SHP77 treated with DMSO at 0.1 percent for 48 hours (cell line): ENCODE results near the gene TTC28.
"Not testable (repeated sequence)": the region's sequence is repeated elsewhere in the genome, so short reads cannot be mapped to it uniquely, and the experiment has no call there.

Experiments
- DNase-seq: peaks from one replicate; lab custom pipeline; 2025; lab: John Stamatoyannopoulos, UW

TTC28 gene

DNA sequence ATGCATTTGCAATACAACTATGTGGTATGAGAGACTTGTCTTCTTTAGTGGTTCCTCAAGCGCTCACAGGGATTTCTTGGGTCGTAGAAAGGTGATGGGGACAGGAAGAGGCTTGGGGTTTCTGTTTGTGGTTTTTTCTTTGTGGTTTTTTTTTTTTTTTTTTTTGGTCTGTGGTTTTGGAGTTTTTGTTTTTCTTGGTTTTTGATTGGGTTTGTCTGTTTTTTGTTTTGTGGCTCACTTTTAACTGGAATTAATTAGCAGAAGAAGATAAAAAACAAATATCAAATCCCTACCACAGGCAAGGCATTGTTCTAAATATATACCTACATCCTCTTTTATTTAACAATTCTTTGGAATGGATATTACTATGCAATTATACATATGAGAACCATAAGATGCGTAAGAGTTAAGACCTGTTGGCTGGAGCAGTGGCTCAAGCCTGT, 5.5 kb downstream of the TTC28 start:
- DNase-seq, result no peak

DNA sequence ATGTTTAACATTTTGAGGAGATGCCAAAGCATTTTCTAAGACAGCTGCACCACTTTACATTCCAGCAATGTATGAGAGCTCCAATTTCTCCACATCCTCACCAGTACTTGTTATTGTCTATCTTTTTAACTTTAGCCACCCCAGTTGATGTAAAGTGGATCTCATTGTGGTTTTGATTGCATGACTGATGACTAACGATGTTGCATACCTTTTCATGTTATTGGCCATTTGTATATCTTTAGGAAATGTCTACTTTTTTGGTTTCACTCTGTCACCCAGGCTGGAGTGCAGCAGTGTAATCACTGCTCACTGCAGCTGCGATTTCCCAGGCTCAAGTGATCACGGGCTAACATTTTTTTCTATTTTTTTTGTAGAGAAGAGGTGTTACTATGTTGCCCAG, 8.9 kb downstream of the TTC28 start:
- no peak for DNase-seq

DNA sequence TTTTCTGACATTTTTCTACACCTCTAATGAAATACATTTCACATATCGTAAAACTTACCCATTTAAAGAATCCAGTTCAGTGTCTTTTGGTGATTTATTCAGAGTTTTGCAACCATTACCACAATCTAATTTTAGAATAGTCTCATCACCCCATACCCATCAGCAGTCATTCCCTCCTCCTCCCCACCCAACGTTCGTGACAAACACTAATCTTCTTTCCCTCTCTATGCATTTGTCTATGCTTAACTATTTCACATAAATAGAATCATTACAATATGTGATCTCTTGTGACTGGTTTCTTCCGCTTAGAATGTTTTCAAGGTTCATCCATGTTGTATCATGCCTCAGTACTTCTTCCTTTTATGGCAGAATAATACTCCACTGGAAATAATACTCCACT, 9.5 kb downstream of the TTC28 start:
- no peak for DNase-seq

DNA sequence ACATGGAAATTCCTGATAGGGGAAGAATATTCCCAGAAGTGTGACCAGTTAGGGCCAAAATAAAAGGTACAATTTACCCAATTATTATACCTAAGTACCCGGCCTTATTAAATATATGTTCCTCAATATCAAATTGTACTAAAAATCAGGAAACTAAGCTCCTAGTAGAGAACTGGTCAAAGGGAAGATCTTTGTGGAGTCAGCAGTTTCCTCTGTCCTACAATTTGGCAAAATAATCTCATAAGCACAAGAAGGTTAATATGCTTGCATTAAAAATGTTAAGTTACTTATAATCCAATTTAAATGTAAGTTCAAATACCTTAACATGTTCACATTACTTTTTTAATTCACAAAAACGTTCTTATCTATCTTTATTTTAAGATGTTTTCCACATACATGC, 10.3 kb downstream of the TTC28 start:
- DNase-seq, result no peak

DNA sequence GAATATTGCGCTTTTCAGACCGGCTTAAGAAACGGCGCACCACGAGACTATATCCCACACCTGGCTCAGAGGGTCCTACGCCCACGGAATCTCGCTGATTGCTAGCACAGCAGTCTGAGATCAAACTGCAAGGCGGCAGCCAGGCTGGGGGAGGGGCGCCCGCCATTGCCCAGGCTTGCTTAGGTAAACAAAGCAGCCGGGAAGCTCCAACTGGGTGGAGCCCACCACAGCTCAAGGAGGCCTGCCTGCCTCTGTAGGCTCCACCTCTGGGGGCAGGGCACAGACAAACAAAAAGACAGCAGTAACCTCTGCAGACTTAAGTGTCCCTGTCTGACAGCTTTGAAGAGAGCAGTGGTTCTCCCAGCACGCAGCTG, 16.1 kb downstream of the TTC28 start:
- DNase-seq, result not testable (repeated sequence)

DNA sequence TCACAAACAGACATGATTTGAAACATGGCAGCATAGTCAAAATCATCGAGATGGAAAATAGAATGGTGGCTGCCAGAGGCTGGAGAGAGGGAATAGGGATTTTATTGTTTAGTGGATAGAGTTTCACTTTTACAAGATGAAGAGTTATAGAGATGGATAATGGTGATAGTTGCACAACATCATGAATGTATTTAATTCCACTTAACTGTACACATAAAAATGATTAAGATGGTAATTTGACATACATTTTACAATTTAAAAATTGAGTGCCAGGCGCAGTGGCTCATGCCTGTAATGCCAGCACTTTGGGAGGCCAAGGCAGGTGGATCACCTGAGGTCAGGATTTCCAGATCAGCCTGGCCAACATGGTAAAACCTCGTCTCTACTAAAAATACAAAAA, 21.2 kb downstream of the TTC28 start:
- no peak for DNase-seq

DNA sequence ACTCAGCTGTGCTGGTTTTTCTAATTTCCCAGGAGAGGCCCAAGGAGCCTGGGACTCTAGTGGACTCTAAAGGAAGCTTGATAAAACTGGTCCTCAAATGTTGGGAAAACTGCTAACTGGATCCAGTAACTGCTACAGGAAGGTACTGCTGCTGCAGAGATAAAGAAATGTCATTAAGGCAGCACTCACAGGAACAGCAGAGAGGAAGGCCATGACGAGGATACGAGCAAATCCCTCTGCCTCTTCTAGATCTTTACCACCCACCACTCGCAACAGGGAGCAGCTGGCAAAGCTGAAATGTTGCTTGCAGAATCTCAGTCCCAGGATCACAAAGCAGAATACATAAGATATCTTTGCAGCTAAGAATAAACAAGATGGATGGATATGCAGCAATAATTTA, 23.5 kb downstream of the TTC28 start:
- DNase-seq, result no peak

DNA sequence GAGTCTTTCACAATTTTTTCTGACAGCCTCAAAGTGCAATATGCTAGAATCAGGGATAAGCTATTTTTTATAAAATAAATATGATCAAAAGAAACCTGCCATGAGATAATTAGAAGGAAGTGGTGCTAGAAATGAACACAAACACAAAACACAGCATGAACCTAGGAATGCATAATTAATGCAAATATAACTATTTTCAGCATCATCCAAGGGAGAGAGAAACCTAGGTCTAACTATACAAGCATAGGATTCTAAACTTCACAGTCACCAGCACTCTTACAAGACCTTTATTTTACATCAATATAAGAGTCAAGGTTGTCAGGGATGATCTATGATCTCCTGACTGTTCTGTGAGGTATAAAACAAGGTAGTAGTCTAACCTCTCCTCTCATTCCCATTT, 29.2 kb downstream of the TTC28 start:
- DNase-seq, result no peak

DNA sequence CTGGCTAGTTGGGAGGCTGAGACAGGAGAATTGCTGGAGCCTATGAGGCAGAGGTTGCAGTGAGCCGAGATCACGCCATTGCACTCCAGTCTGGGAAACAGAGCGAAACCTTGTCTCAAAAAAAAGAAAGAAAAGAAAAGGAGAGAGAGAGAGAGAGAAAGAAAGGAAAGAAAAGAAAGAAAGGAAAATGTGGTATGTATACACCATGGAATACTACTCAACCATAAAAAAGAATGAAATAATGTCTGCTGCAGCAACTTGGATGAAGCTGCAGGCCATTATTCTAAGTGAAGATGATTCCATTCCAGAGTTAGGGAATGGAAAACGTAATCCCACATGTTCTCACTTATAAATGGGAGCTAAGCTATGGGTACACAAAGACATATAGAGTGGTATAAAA, 30.8 kb downstream of the TTC28 start:
- DNase-seq, result no peak

DNA sequence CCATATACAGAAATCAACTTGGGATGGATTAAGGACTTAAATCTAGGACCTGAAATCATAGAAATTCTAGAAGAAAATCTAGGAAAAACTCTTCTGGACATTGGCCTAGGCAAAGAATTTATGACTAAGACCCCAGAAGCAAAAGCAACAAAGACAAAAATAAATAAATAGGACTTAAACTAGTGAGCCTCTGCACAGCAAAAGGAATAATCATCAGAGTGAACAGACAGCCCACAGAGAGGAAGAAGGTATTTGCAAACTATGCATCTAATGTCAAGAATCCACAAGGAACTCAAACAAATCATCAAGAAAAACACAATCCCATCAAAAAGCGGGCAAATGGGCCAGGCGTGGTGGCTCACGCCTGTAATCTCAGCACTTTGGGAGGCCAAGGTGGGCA, 32.4 kb downstream of the TTC28 start:
- no peak for DNase-seq

DNA sequence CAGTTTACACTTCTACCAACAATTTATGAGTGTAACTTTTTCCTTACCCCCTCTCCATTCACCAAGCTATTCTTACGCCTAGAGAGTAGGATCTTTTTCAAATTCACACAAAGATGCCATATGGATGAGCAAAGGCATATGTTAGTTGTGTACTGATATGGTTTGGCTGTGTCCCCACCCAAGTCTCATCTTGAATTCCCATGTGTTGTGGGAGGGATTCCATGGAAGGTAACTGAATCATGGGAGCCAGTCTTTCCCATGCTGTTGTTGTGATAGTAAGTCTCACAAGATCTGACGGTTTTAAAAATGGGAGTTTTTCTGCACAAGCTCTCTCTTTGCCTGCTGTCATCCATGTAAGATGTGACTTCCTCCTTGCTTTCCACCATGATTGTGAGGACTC, 40.3 kb downstream of the TTC28 start:
- DNase-seq, result no peak

DNA sequence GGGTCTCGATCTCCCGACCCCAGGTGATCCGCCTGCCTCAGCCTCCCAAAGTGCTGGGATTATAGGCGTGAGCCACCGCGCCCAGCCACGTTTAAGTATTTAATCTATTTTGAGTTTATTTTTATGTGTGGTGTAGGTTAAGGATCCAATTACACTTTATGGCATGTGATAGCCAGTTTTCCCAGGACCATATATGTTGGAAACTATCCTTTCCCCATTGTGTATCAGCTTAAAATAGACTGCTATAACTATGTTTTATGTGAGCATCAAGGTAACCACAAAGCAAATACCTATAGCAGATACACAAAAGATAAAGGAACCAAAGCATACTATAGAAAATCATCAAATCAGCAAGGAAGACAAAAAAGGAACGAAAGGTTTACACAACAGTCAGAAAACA, 42.4 kb downstream of the TTC28 start:
- DNase-seq, result no peak

DNA sequence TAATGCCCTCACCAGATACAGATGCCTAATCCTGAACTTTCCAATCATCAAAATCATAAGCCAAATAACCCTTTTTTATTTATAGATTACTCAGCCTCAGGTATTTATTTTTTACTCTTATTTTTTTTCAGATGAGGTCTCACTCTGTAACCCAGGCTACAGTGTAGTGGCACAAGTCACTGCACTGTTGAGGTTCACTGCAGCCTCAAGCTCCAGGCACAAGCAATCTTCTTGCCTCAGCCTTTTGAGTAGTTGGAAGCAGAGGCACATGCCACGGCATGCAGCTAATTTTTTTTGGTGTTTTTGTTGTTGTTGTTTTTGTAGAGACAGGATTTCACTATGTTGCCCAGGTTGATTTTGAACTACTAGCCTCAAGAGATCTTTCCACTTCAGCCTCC, 49.5 kb downstream of the TTC28 start:
- DNase-seq, result no peak

DNA sequence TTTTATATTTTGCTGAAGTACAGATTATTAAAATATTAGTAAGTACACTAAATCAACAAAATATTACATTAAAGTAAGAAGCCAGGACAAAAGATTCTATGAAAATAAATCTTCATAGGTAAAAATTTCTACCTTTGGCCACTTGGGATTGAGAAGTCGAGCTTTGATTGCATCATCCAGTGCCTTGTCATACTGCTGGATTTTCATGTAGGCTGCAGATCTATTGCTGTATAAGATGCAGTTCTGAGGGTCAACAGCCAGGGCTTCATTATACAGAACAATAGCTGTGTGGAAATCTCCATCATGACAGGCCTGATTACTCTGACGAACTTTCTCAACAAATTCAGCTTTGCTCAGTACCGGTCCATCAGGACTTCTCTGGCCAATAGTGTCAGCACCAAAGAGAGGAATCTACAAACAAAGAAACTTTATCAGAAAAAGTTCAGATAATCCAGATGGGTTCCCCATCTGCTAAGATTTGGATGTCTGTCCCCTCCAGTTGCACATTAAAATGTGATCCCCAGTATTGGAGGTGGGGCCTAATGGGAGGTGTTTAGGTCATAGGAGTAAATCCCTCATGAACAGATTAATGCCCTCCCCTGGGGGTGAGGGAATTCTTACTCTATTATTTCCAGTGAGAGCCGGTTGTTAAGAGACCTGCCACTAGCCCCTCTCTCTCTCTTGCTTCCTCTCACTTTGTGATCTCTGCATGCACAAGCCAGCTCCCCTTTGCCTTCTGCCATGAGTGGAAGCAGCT, 50.0 kb downstream of the TTC28 start:
- DNase-seq, result no peak

DNA sequence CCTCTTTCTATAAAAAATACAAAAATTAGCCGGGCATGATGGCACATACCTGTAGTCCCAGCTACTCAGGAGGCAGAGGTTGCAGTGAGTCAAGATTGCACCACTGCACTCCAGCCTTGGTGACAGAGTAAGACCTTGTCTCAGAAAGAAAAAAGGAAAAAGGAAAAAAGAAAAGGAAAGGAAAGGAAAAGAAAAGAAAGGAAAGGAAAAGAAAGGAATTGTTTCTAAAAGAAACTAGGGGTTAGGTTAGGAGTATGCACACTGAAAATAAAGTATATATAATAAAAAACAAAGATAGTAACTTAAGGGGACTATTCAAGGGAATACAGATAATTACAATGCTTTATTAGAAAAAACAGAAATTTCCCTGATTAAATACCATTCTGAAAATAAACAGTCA, 50.9 kb downstream of the TTC28 start:
- DNase-seq, result no peak

DNA sequence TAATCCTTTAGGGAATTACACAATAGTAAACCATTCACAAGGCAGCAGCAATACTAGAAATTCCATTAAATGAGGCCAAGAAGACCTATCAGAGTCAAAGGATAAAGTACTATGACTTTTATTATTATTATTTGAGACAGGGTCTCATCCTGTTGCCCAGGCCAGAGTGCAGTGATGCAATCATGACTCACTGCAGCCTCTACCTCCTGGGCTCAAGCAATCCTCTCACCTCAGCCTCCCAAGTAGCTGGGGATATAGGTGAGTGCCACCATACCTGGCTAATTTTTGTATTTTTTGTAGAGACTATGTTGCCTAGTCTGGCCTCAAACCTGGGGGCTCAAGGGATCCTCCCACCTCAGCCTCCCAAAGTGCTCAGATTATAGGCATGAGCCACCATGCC, 51.8 kb downstream of the TTC28 start:
- DNase-seq, result no peak

DNA sequence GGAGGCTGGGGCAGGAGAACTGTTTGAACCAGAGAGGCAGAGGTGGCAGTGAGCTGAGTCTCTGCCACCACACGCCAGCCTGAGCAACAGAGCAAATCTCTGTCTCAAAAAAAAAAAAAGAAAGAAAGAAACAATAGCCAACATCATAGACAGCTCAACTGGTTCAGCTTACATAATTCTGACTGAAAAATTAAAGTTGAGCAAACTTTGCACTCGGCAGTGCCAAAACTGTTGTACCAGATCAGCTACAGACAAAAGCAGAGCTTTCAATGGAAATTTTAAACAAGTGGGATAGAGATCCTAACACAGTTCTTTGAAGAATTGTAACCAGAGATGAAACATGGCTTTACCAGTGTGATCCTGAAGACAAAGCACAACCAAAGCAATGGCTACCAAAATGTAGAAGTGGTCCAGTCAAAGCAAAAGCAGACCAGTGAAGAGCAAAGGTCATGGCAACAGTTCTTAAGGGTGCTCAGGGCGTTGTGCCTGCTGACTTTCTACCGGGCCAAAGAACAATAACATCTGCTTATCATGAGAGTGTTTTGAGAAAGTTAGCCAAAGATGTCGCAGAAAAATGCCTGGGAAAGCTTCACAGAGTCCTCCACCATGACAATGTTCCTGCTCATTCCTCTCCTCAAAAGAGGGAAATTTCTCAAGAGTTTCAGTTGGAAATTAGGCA, 59.3 kb downstream of the TTC28 start:
- DNase-seq, result no peak

DNA sequence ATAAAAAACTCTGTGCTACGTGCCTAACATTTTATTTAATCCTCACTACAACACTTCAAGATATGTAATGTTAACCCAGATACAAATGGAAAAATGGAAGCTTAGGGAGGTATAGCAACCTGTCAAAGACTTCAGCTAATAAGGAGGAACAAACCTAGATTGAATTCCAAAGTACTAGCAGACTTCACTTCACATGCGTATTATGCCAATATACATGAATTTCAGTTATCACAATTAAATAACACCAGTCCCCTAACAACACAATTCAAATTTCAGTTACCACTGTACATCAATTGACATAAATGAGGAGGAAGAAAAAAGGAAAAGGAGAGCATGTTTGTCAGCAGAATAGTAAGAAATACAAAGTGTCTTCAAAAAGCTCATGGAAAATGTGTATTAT, 60.4 kb downstream of the TTC28 start:
- DNase-seq, result no peak

DNA sequence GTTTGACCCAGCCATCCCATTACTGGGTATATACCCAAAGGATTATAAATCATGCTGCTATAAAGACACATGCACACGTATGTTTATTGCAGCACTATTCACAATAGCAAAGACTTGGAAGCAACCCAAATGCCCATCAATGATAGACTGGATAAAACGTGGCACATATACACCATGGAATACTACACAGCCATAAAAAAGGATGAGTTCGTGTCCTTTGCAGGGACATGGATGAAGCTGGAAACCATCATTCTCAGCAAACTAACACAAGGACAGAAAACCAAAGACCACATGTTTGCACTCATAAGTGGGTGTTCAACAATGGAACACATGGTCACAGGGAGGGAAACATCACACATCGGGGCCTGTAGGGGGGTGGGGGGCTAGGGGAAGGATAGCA, 64.2 kb downstream of the TTC28 start:
- not testable (repeated sequence) for DNase-seq

DNA sequence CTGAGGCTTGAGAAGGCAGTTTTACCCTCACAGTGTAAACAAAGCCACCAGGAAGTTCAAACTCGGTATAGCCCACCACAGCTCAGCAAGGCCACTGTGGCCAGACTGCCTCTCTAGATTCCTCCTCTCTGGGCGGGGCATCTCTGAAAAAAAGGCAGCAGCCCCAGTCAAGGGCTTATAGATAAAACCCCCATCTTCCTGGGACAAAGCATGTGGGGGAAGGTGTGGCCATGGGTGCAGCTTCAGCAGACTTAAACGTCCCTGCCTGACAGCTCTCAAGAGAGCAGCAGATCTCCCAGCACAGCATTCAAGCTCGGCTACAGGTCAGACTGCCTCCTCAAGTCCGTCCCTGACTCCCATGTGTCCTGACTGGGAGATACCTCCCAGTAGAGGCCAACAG, 69.7 kb downstream of the TTC28 start:
- DNase-seq, result no peak

DNA sequence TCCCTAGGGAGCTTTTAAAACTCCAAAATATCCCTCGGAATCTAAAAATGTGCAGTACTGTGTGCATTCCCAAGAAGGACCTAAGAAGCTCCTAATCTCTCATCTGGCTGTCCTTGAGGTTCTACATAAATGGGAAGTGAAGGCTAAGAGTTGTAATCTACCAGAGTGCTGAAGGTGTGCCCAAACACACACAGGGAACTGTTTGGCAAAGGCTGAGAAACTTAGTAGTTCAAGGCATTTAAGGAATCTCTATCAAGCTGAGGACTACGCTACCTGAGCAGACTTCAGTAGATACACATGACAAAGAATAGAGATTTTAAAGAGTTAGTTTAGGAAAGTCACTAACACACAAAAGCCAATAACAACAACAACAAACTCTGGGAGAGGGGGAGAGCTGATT, 71.1 kb downstream of the TTC28 start:
- DNase-seq, result no peak

DNA sequence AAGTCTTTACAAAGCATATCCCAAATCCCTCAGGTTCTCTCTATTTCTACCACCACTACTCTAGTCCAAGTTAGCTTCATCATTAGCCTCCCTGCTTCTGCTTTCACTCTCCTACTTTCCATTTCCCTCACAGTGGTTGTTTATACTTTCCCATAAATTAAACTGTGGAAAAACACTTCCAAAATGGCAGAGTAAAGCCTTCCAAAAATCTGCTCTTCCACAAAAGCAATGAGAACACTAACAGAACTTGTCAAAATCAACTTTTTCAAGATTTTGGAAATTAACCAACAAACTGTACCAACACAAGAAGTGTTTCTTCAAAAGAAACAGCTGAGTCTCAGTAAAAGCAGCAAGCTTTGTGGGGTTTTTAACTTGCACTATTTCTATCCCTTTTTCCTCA, 71.8 kb downstream of the TTC28 start:
- no peak for DNase-seq

DNA sequence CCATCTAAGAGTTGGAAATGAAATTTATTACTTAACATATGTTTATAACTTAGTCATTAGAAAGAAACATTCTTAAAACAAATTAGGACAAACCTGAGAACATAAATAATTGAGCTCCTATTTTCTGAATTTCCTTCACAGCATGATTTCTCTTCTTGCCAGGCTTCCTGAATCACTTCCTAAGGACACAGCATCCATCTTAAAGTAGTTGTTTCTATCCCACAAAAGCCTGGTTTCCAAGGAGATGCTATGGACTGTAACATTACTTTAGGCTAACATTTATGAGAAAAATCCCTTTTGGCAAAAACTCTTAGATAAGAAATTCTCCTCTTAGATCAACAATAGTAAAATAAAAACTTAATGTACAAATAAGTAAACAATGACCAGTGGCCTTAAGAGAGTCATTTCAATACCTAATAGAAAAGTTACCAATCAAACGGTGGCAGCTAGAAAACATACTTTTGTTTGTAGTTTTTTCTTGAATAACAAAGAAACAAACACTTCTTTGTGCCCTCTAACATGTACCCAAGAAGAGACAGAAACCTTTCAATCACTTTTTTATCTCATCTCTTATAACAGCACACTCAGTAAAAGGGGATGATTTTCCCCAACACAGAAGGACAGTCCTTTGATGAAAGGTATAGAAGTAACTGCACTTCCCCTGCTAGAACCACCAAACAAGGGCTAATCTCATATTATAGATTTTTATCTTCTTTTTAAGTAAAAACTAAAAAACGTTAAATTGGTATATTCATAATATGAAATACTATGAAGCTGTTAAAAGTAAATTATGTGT, 74.5 kb downstream of the TTC28 start:
- no peak for DNase-seq
